ENCODE results near the gene CD70. TPM values are rescaled to one million over a fixed set of nuclear protein-coding genes. Genes with fewer than 3 reads are reported as not detected.
"Not testable (repeated sequence)": the region's sequence is repeated elsewhere in the genome, so short reads cannot be mapped to it uniquely, and the experiment has no call there.

Gene CD70
- total and polyA plus RNA-seq, 7 donors = 0.36 to 1.8 TPM; not detected in 5

- no peak for TF ChIP-seq EP300 (IDR thresholded peaks at IDR 0.05)
- TF ChIP-seq POLR2AphosphoS5 (IDR thresholded peaks at IDR 0.05) = no peak
- no peak for TF ChIP-seq CTCF (IDR thresholded peaks at IDR 0.05)
- no peak for TF ChIP-seq POLR2A (IDR thresholded peaks at IDR 0.05)
- DNase-seq = no peak
- Histone ChIP-seq H3K27ac (no peak overlapping the region), H3K9me3 (no peaks in the 10 kb centered on the region), H3K4me1 (peaks cover 0 to 14% (median 4%) of the 10 kb centered on the region in 4 donors), H3K27me3 (peaks cover 15 to 76% (median 58%) of the 10 kb centered on the region in 3 donors), H3K4me3 (no peak overlapping the region), H3K36me3 (no peaks in the 10 kb centered on the region)
- WGBS, 2 donors = 62 to 66% methylated on average over 14 of the region's 14 CpGs
- intact Hi-C loops (cut with DNase I) = no loop called here
Observed at GRCh38 chr19:6586056-6586455, 4.9 kb downstream of the CD70 start.

- H3K27ac ChIP-seq; H3K9me3 ChIP-seq; DNase-seq; H3K4me3 ChIP-seq; H3K36me3 ChIP-seq; intact Hi-C loops (cut with DNase I); H3K4me1 ChIP-seq: not testable (repeated sequence)
- peaks cover 5 to 44% (median 27%) of the 10 kb centered on the region in 3 donors for H3K27me3 ChIP-seq
- 86 to 90% methylated on average over 16 of the region's 16 CpGs for WGBS, 2 donors
Observed at GRCh38 chr19:6582515-6583484, 8.2 kb downstream of the CD70 start.

GRCh38 chr19:6580313-6580712, 10.6 kb downstream of the CD70 start:
- DNase-seq = no peak
- H3K4me3 ChIP-seq = no peak overlapping the region
- no peak overlapping the region for H3K27ac ChIP-seq
- H3K4me1 ChIP-seq = no peaks in the 10 kb centered on the region
- TF ChIP-seq EP300 (IDR thresholded peaks at IDR 0.05) = no peak
- TF ChIP-seq POLR2AphosphoS5 (IDR thresholded peaks at IDR 0.05) = no peak
- no peak for TF ChIP-seq CTCF (IDR thresholded peaks at IDR 0.05)
- no peak for TF ChIP-seq POLR2A (IDR thresholded peaks at IDR 0.05)
- H3K27me3 ChIP-seq = peaks cover 0 to 19% (median 5%) of the 10 kb centered on the region in 3 donors
- H3K9me3 ChIP-seq = no peaks in the 10 kb centered on the region
- intact Hi-C loops (cut with DNase I) = no loop called here
- no peaks in the 10 kb centered on the region for H3K36me3 ChIP-seq
- WGBS, 2 donors = 76 to 79% methylated on average over 8 of the region's 8 CpGs

- H3K36me3 ChIP-seq = no peaks in the 10 kb centered on the region
- H3K27ac ChIP-seq = no peak overlapping the region
- TF ChIP-seq CTCF (IDR thresholded peaks at IDR 0.05) (no peak), EP300 (IDR thresholded peaks at IDR 0.05) (no peak), POLR2A (IDR thresholded peaks at IDR 0.05) (no peak), POLR2AphosphoS5 (IDR thresholded peaks at IDR 0.05) (no peak)
- no peak for DNase-seq
- H3K4me3 ChIP-seq = no peak overlapping the region
- H3K27me3 ChIP-seq = peaks cover 0 to 15% (median 0%) of the 10 kb centered on the region in 3 donors
- WGBS, 2 donors = 93 to 94% methylated on average over 7 of the region's 7 CpGs
- intact Hi-C loops (cut with DNase I) = no loop called here
- H3K4me1 ChIP-seq = no peaks in the 10 kb centered on the region
- no peaks in the 10 kb centered on the region for H3K9me3 ChIP-seq
Observed at GRCh38 chr19:6579450-6580178, 11.3 kb downstream of the CD70 start.
